Measurements from ENCODE around the gene OTUD3. TPM values are rescaled to one million over a fixed set of nuclear protein-coding genes. Genes with fewer than 3 reads are reported as not detected.

Gene OTUD3
- total RNA-seq, 2 donors from 2014 or later, result 9.7 to 10.6 TPM

DNA sequence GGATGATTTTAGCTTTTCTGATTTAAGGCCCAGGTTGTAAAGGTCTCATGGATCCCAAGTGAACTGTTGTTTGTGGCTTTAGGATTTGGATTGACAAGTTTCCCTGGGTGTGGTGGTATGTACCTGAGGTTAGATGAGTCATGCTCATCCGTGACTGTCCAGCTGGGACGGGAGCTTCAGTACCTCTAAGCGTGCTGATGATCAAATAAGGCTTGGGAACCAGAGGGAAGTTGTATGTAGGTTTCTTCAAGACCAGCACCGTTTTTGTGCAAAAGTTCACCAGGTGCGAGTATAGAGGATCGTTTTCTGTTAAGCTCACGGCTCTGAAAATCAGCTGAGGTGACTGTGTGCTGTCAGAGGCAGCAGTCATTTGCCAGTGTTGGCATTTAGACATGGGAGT lies 21.4 kb downstream of the OTUD3 start:
- H3K27ac Mint-ChIP-seq, result no peak overlapping the region

DNA sequence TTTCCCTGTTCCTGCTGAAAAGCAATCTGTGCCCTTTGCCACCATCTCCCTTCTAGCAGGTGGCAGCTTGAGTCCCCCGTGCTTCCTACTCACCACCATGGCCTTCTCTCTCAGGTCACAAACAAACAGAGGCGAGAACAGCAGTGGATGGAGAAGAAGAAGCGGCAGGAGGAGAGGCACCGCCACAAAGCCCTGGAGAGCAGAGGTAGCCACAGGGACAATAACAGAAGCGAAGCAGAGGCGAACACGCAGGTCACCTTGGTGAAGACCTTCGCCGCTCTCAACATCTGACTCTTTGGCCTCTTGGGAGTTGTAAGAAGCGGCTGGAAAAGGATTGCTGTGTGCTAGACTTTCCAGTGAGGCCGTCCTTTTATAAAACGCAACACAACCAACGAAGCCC lies 25.3 kb downstream of the OTUD3 start:
- DNase-seq (no peak), ATAC-seq (replicated peaks in 1 of 2) (no peak)
- peaks cover 2 to 22% of the 10 kb centered on the region in 2 donors for H3K36me3 Mint-ChIP-seq (ENCODE audit: insufficient read depth in 2 of 2)
- H3K4me3 Mint-ChIP-seq, result no peak overlapping the region
- H3K4me1 Mint-ChIP-seq (ENCODE audit: low read depth), result no peaks in the 10 kb centered on the region
- H3K27ac Mint-ChIP-seq, result no peak overlapping the region
- no peaks in the 10 kb centered on the region for H3K27me3 Mint-ChIP-seq (ENCODE audit: low read depth)
- no peaks in the 10 kb centered on the region for H3K9me3 Mint-ChIP-seq

More for the DNA sequence above, 21.4 kb downstream of the OTUD3 start:
- no peak for DNase-seq
- ATAC-seq (replicated peaks in 1 of 2), result no peak
- H3K27me3 Mint-ChIP-seq (ENCODE audit: low read depth), result no peaks in the 10 kb centered on the region
- no peak overlapping the region for H3K4me3 Mint-ChIP-seq
- no peaks in the 10 kb centered on the region for H3K9me3 Mint-ChIP-seq
- H3K4me1 Mint-ChIP-seq (ENCODE audit: low read depth), result no peaks in the 10 kb centered on the region
- peaks cover 4 to 29% of the 10 kb centered on the region in 2 donors for H3K36me3 Mint-ChIP-seq (ENCODE audit: insufficient read depth in 2 of 2)

DNA sequence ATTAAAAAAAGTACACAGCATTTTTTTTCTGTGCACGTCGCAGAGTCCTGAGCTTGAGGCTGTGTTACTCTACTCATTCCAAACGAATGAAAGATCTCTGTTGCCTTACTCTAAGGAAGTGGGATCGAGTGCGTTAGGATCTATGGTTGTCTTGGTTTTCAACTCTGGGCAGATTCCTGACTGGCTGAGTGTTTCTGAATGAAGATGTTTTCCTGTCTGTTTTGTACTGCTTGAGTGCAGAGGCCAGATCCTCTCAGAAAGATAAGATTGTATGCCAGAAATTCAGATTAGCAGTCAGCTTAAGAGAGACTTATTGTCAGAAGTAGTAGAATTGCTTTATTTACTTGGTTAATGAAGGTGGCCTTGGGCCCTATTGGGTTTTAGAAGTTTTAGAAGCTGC lies 27.2 kb downstream of the OTUD3 start:
- Mint-ChIP-seq H3K27ac (no peak overlapping the region), H3K4me3 (no peak overlapping the region), H3K36me3 (ENCODE audit: insufficient read depth in 2 of 2) (peaks cover 2 to 18% of the 10 kb centered on the region in 2 donors), H3K27me3 (ENCODE audit: low read depth) (no peaks in the 10 kb centered on the region), H3K9me3 (no peaks in the 10 kb centered on the region), H3K4me1 (ENCODE audit: low read depth) (no peaks in the 10 kb centered on the region)
- no peak for DNase-seq
- ATAC-seq (replicated peaks in 1 of 2), result no peak

DNA sequence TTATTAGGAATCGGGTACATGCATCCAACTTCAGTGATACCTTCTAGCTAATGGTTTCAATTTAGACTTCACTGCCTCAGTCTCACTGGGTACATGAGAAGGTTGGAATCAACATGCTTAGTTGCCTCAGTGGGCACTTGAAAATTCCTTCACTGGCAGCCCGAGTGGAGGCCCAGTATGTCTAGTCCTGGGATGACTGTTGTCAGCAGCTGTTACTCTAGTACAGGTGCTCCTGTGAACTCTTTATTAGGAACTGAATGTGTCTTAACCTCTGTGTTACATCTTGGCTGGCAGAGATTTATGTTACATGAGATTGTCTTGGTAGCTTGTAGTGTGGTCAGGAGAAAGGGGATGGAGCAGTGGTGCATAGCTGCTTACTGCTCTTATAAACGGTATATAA lies 27.8 kb downstream of the OTUD3 start:
- no peaks in the 10 kb centered on the region for H3K4me1 Mint-ChIP-seq (ENCODE audit: low read depth)
- no peak for DNase-seq
- no peaks in the 10 kb centered on the region for H3K27me3 Mint-ChIP-seq (ENCODE audit: low read depth)
- ATAC-seq (replicated peaks in 1 of 2), result no peak
- no peak overlapping the region for H3K27ac Mint-ChIP-seq
- no peaks in the 10 kb centered on the region for H3K9me3 Mint-ChIP-seq
- H3K4me3 Mint-ChIP-seq, result no peak overlapping the region
- H3K36me3 Mint-ChIP-seq (ENCODE audit: insufficient read depth in 2 of 2), result peaks cover 1 to 16% of the 10 kb centered on the region in 2 donors

DNA sequence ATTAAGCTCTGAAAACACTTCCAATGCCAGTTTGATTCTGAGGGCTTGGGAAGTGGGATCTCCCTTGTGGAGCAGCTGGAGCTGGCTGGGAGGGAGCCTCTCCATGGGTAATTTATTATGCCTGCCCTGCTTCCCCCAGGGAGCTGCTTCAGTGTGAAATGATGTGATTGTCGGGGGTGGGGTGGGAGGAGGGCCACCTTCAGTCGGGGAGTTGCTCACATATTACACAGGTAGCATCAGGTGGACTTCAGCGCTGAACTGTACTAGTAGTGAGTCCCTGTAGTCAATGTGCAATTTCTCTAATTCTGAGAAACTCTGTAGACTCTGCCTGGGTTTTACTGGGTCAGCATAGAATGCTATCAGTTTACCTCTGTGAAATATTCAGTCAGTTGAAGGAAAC lies 28.5 kb downstream of the OTUD3 start:
- Mint-ChIP-seq H3K36me3 (ENCODE audit: insufficient read depth in 2 of 2) (peaks cover 0 to 14% of the 10 kb centered on the region in 2 donors), H3K27me3 (ENCODE audit: low read depth) (no peaks in the 10 kb centered on the region), H3K9me3 (no peaks in the 10 kb centered on the region), H3K4me1 (ENCODE audit: low read depth) (no peaks in the 10 kb centered on the region), H3K4me3 (no peak overlapping the region), H3K27ac (no peak overlapping the region)
- ATAC-seq (replicated peaks in 1 of 2) (no peak), DNase-seq (no peak)

DNA sequence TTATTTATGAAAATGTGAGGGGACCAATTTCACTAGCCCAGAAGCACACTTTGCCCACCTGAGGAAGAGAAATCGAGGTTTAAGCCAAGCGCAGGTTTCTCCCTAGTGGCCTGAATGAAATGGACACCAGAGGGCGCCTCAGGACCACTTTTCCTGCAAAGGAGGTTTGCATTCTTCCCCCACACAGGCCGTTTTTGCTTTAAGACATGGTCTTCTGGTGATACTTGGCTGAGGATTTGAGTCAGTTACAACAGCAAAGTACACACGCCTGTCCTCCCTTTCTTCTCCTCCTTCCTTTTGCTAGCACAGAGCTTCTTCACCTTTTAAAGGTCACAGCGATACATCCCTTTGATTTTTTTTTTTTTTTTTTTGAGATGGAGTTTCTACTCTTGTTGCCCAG lies 35.9 kb downstream of the OTUD3 start:
- DNase-seq (peak; percentile 82 to 83), ATAC-seq (replicated peaks in 1 of 2) (peak; percentile 72 to 80)
- Mint-ChIP-seq H3K27me3 (ENCODE audit: low read depth) (no peaks in the 10 kb centered on the region), H3K27ac (peak overlapping the region; percentile 34), H3K36me3 (ENCODE audit: insufficient read depth in 2 of 2) (no peaks in the 10 kb centered on the region), H3K9me3 (no peaks in the 10 kb centered on the region), H3K4me3 (no peak overlapping the region), H3K4me1 (ENCODE audit: low read depth) (peaks cover 7% of the 10 kb centered on the region)

DNA sequence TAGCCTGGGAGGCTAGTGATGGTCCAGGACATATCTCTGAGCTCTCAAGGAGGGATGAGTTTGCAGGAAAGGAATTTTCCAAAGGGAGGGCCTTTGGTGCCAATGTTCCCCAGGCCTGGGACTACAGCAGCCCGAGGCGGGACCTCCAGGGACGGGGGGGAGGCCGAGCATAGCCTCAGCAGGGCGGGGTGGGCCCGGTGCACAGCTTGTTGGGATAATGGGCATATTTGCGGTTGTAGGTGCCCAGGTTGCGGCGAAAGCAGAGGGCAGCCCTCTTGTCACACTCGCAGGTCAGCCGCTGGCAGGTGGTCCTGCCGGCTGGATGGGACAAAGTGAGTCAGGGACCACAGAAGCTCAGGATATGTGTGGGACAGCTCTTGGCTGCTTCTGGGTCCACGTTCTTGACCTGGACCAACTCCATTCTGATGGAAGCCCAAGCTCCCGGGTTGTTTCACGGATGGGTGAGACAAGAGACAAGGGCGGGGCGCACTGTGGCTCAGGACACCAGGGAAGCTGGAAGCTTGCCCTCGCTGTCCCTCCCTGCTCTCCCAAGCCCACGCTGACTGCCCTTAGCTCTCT lies 38.0 kb downstream of the OTUD3 start:
- H3K4me3 Mint-ChIP-seq, result no peak overlapping the region
- H3K4me1 Mint-ChIP-seq (ENCODE audit: low read depth), result peaks cover 7% of the 10 kb centered on the region
- no peaks in the 10 kb centered on the region for H3K9me3 Mint-ChIP-seq
- no peaks in the 10 kb centered on the region for H3K27me3 Mint-ChIP-seq (ENCODE audit: low read depth)
- no peak for DNase-seq
- H3K36me3 Mint-ChIP-seq (ENCODE audit: insufficient read depth in 2 of 2), result no peaks in the 10 kb centered on the region
- H3K27ac Mint-ChIP-seq, result no peak overlapping the region
- no peak for ATAC-seq (replicated peaks in 1 of 2)

DNA sequence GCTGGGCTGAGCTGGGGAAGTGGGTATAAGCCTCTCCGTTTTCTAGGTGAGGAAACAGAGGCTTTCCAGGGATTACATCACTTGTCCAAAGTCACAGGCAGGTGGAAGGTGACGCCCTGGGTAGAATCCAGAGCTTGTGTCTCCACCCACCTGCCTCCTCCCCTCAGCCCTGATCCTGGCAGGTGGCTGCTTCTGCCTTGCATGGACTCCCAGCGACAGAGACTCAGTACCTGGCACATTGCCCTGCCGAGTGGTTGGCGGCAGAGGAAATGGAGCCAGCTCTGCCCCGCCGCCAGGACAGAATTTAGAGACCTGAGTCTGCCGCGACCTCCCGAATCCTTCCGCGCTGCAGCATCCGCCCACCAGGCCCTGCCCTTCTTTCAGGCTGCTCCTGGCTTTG lies 39.1 kb downstream of the OTUD3 start:
- Mint-ChIP-seq H3K27ac (no peak overlapping the region), H3K4me3 (no peak overlapping the region), H3K9me3 (no peaks in the 10 kb centered on the region), H3K27me3 (ENCODE audit: low read depth) (no peaks in the 10 kb centered on the region), H3K4me1 (ENCODE audit: low read depth) (peaks cover 7% of the 10 kb centered on the region), H3K36me3 (ENCODE audit: insufficient read depth in 2 of 2) (no peaks in the 10 kb centered on the region)
- DNase-seq (no peak), ATAC-seq (replicated peaks in 1 of 2) (no peak)

DNA sequence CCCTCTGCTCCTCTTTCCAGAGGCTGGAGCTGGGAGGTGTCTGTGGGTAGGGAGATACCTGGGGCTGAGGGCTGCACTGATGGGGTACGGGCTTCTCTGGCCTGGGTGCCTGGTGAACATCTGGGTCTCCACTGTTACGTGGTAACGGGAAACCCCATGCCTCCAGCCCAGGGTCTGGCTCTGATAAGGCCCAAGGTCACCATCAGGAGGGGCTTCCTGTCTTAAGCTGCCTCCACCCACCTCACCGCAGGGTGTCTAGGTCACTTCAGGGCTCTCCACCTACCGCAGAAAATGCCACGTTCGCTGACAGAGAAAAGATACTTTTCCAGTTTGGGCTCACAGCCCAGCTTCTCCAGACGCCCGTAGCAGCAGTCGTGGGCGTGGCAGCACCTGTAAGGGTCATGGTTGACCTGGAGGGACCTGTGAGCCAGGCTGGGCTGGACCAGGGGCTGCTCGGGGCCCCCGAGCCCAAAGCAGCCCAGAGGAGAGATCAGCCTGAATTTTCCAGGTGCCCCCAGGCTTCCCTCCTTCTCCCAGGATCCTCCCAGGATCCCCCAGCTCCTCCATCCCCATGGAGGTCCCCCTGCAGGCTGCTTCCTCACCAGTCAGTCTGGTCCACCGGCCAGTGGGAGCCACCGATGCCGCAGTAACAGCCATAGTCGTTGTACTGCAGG lies 40.0 kb downstream of the OTUD3 start:
- Mint-ChIP-seq H3K36me3 (ENCODE audit: insufficient read depth in 2 of 2) (no peaks in the 10 kb centered on the region), H3K4me1 (ENCODE audit: low read depth) (peaks cover 7% of the 10 kb centered on the region), H3K4me3 (no peak overlapping the region), H3K27me3 (ENCODE audit: low read depth) (no peaks in the 10 kb centered on the region), H3K9me3 (no peaks in the 10 kb centered on the region), H3K27ac (no peak overlapping the region)
- no peak for DNase-seq
- no peak for ATAC-seq (replicated peaks in 1 of 2)

DNA sequence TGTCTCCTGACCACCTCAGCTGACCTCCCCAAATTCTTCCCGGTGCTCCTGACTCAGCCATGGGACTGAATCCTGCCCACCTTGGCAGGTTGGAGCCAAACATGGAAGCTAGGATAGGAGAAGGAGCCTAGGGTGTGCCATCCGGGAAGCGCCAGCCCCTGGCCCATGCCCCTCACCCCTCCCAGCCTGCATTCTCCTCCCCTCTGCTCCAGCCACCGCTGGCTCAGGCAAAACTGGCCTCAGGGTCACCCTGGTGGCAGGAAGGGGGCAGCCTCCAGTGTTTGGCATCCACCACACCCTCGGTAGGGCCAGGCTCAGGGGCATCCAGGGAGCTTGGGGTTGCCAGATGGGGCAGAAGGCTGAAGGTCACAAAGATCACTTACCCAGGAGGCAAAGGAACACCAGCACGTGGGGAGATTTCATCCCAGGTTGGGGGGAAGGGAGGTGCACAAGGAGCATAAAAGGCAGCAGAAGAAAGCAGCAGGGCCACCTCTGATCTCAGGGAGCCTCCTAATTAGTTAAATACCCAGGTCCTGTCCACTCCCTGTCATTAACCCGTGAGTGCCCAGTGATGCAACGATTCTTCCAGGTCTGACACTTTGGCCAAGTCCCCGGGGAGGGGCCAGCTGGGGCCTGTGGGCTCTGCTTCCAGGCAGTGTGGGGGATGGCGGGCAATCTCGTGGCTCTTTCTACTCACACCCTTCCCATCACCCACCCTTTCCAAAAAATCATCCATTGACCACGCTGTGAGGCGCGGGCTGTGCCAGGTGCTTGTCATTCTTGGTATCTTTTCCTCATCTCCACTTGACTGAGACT lies 41.1 kb downstream of the OTUD3 start, which contains the start of gene PLA2G2E:
Gene PLA2G2E, minus strand, starts transcription at position 481 of the 816 bp plus-strand sequence. Its CDS starts 58 bp downstream, at position 423.
- Mint-ChIP-seq H3K9me3 (no peaks in the 10 kb centered on the region), H3K4me1 (ENCODE audit: low read depth) (peaks cover 1% of the 10 kb centered on the region), H3K27ac (no peak within 1 kb of the TSS), H3K36me3 (ENCODE audit: insufficient read depth in 2 of 2) (no peaks in the 10 kb centered on the region), H3K4me3 (no peak within 1 kb of the TSS), H3K27me3 (ENCODE audit: low read depth) (no peaks in the 10 kb centered on the region)
- no peak for ATAC-seq (replicated peaks in 1 of 2)
- no peak for DNase-seq

DNA sequence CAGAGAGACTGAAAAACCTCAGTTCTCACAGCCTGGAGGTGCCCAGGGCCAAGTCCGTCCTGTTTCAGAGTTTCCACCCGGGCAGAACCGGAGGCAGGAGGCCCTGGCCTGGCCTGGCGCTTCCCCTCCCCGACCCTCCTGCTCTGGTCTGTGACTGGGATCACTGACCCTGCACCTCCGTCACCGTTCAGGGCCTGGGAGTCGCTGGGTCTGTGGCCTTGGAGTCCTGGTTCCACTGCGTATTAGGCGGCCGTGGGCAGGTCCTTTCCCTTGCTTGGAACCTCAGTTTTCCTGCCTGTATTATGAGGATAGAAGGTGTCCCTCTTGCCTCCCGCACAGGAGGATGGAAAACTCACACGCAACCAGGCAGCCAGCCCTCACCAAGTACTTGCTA lies 41.8 kb downstream of the OTUD3 start:
- no peak for ATAC-seq (replicated peaks in 1 of 2)

DNA sequence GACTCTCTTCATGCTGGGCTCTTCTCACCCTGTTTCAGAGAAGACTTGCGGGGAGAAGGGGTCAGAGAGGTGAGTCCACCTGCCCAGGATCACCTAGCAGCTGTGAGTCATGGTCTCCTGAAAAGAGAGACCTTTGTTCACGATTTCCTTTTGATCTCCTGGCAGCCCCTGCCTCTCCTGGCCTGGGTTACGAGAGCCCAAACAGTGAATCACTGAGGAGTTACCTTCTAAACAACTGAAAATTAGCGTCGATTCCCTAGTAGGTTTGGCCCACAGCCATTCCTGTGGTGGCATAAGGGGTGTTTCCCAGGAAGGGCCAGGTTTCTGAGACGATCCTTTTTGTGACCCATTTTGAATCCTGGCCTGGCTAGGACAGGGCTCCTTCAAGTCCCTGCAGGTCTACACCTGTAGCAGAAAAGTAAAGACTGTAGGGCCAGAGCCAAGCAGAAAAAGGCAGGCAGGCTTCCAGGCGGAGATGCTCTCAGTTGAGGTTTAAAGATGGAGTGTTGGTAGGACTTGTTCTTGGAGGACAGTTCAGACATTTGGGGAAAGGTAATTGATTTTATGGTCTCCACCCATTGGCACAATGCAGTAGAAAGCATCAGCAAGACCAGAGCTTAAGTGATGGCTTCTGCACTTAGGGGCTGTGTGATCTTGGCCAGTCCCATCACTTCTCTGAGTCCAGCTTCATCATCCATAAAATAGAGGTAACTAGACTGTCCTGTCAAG lies 43.3 kb downstream of the OTUD3 start:
- no peak for DNase-seq
- Mint-ChIP-seq H3K36me3 (ENCODE audit: insufficient read depth in 2 of 2) (no peaks in the 10 kb centered on the region), H3K9me3 (peaks cover 0 to 1% of the 10 kb centered on the region in 2 donors), H3K27me3 (ENCODE audit: low read depth) (no peaks in the 10 kb centered on the region), H3K4me1 (ENCODE audit: low read depth) (no peaks in the 10 kb centered on the region), H3K27ac (no peak overlapping the region), H3K4me3 (no peak overlapping the region)
- ATAC-seq (replicated peaks in 1 of 2), result no peak

More for the DNA sequence above, 41.8 kb downstream of the OTUD3 start:
- H3K27ac Mint-ChIP-seq, result no peak overlapping the region
- H3K9me3 Mint-ChIP-seq, result no peaks in the 10 kb centered on the region
- H3K27me3 Mint-ChIP-seq (ENCODE audit: low read depth), result no peaks in the 10 kb centered on the region
- no peak overlapping the region for H3K4me3 Mint-ChIP-seq
- no peaks in the 10 kb centered on the region for H3K36me3 Mint-ChIP-seq (ENCODE audit: insufficient read depth in 2 of 2)
- no peak for DNase-seq
- H3K4me1 Mint-ChIP-seq (ENCODE audit: low read depth), result no peaks in the 10 kb centered on the region

Measured in activated T-cell treated with anti-CD3 and anti-CD28 coated beads, Interleukin-2, amount 50 U/mL, for 72 hours (primary cell).